EL (cell line): ENCODE data around the gene NUCKS1.

ENCODE experiments used
- DNase-seq: peaks from one replicate; pipeline ENCODE4 v3.0.0-alpha.2; 2016

The NUCKS1 gene

GRCh38 chr1:205666372-205667166 lies 83.4 kb downstream of the NUCKS1 start:
- DNase-seq, result no peak

GRCh38 chr1:205665201-205666045 lies 84.6 kb downstream of the NUCKS1 start:
- DNase-seq, result no peak

- no peak for DNase-seq
Observed at GRCh38 chr1:205664399-205665017, 85.5 kb downstream of the NUCKS1 start.

GRCh38 chr1:205663286-205663936 lies 86.6 kb downstream of the NUCKS1 start:
- DNase-seq, result no peak
